Stimulated activated CD8-positive, alpha-beta memory T cell treated with anti-CD3 and anti-CD28 coated beads, Interleukin-12 subunit alpha, Interleukin-12 subunit beta, amount 100 ng/mL, for 24 hours (primary cell): ENCODE measurements around the gene DGLUCY.
A peak's percentile ranks its signal among the peaks of the same experiment; 100 is the strongest.
"Not testable (repeated sequence)": the region's sequence is repeated elsewhere in the genome, so short reads cannot be mapped to it uniquely, and the experiment has no call there.

Experiments
- DNase-seq: peaks from one replicate; pipeline ENCODE4 v3.0.0-alpha.2; 2020; ENCODE audit errors: extremely low read depth

The DGLUCY gene

GRCh38 chr14:91169951-91170350 is 56.1 kb downstream of the DGLUCY start:
- DNase-seq: no peak

GRCh38 chr14:91170504-91171121 is 56.7 kb downstream of the DGLUCY start:
- no peak for DNase-seq

- DNase-seq: no peak
These were observed 57.4 kb downstream of the DGLUCY start for GRCh38 chr14:91171291-91171690.

- DNase-seq: peak; percentile 54
These were observed 59.4 kb downstream of the DGLUCY start for GRCh38 chr14:91173221-91173670.

- no peak for DNase-seq
These were observed 60.0 kb downstream of the DGLUCY start for GRCh38 chr14:91173904-91174303.

GRCh38 chr14:91175291-91176201 is 61.7 kb downstream of the DGLUCY start:
- DNase-seq: no peak

GRCh38 chr14:91177073-91178034 is 63.5 kb downstream of the DGLUCY start:
- DNase-seq: no peak

- no peak for DNase-seq
These were observed 66.7 kb downstream of the DGLUCY start for GRCh38 chr14:91180611-91181010.

- not testable (repeated sequence) for DNase-seq
These were observed 68.9 kb downstream of the DGLUCY start for GRCh38 chr14:91182753-91183152.

GRCh38 chr14:91184559-91184958 is 70.7 kb downstream of the DGLUCY start:
- no peak for DNase-seq

- no peak for DNase-seq
These were observed 71.8 kb downstream of the DGLUCY start for GRCh38 chr14:91185721-91186120.

- no peak for DNase-seq
These were observed 72.7 kb downstream of the DGLUCY start for GRCh38 chr14:91186515-91187066.

GRCh38 chr14:91187271-91187670 is 73.4 kb downstream of the DGLUCY start:
- no peak for DNase-seq

GRCh38 chr14:91190853-91191252 is 77.0 kb downstream of the DGLUCY start:
- DNase-seq: no peak

- no peak for DNase-seq
These were observed 79.2 kb downstream of the DGLUCY start for GRCh38 chr14:91193069-91193468.

- no peak for DNase-seq
These were observed 82.0 kb downstream of the DGLUCY start for GRCh38 chr14:91195881-91196280.

GRCh38 chr14:91197631-91198030 is 83.8 kb downstream of the DGLUCY start:
- DNase-seq: no peak

GRCh38 chr14:91200802-91201201 is 86.9 kb downstream of the DGLUCY start:
- not testable (repeated sequence) for DNase-seq

GRCh38 chr14:91202234-91202974 is 88.5 kb downstream of the DGLUCY start:
- no peak for DNase-seq

GRCh38 chr14:91204657-91205056 is 90.8 kb downstream of the DGLUCY start:
- no peak for DNase-seq

GRCh38 chr14:91205459-91205858 is 91.6 kb downstream of the DGLUCY start:
- DNase-seq: no peak
